Measurements from ENCODE around the gene PTPRM.

The PTPRM gene

GRCh38 chr18:7668392-7668791 is 101.3 kb downstream of the PTPRM start:
- DNase-seq (ENCODE audit: low spot score), result no peak

DNA sequence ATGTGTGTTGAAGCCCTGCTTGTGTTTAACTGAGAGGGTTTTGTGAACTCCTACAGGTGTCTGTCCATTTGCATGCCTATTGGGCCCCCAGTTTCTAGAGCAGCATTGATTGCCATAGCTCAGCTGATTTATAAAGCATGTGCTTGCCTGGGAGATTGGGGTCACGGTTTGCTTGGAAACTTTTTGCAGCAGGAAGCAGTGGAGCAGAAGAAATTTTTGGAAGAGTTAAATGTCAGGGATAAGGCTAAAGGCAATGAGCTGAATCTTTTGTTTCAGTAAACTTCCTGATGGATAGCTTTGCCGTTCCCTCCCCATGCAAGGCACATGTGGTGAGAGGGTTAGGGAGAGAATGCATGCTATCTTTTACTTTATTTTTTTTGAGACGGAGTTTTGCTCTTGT is 102.2 kb downstream of the PTPRM start:
- no peak for DNase-seq (ENCODE audit: low spot score)

GRCh38 chr18:7671105-7671504 is 104.0 kb downstream of the PTPRM start:
- no peak for DNase-seq (ENCODE audit: low spot score)

DNA sequence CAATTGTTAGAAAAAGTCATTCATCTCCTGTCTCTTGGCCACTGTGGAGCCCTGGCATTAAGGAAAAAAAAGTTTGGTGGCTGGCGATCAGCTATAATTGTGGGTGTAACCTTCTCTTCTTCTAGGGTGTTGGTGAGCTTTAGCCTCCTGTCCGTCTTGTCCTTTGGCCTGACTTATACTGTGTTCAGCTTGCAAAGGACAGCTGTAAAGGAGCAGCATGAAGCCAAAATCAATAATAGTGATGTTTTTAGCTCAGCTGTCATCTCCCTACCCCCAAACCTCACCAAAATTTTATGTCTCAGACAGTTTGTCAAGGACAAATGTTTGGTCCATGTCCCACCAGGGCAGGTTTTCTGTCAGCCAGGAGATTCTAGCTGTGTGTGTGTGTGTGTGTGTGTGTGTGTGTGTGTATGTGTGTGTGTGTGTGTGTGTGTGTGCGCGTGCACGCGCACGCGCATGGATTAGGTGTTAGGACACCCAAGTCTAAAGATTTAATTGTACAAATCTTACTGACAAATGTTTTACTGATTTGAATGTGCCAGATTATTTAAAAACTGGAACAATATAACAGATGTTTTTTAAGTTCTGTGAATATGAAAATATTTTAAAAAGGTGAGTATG is 109.2 kb downstream of the PTPRM start:
- DNase-seq (ENCODE audit: low spot score), result no peak

- DNase-seq (ENCODE audit: low spot score), result no peak
These were observed 109.9 kb downstream of the PTPRM start for GRCh38 chr18:7677001-7677400.

- no peak for DNase-seq (ENCODE audit: low spot score)
These were observed 110.3 kb downstream of the PTPRM start for GRCh38 chr18:7677424-7677823.

GRCh38 chr18:7678389-7678788 is 111.3 kb downstream of the PTPRM start:
- no peak for DNase-seq (ENCODE audit: low spot score)

- DNase-seq (ENCODE audit: low spot score), result no peak
These were observed 111.7 kb downstream of the PTPRM start for GRCh38 chr18:7678801-7679200.

DNA sequence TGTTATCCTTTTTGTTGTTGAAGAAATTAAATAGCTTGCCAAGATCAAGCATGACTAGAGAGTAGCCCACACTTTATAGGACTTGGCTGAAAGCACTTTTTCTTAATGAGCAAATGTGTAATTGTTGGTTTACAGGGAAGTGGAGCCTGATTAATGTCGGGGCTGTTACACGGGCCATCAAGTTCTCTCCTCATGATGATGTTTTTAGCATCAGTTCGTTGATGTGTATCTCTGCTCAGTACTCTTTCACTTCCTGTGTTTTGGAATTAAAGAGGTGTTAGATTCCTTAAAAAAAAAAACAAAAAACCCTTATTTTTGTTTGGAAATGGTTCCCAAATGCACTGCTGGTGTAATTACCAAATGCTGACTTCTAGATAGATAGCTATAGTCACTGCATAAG is 114.2 kb downstream of the PTPRM start:
- DNase-seq (ENCODE audit: low spot score), result no peak

- DNase-seq (ENCODE audit: low spot score), result no peak
These were observed 115.2 kb downstream of the PTPRM start for GRCh38 chr18:7682321-7682720.

DNA sequence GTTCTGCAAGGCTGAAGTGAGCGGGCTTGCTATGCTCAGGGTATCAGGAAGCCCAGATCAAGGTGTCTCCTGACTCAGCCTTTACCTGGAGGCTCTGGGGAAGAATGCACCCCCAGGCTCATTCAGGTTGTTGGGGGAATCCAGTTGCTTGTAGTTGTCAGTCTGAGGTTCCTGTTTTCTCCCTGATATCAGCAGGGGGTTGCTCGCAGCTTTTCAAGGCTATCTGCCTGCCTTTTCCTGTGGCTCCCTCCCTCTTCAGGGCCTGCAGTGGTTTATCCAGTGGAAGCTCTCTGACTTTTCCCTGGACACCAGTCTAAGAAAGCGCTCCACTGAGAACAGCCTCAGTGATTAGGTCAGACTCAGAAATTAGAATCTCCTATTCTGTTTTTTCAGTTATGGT is 116.6 kb downstream of the PTPRM start:
- no peak for DNase-seq (ENCODE audit: low spot score)

GRCh38 chr18:7684357-7684756 is 117.2 kb downstream of the PTPRM start:
- DNase-seq (ENCODE audit: low spot score), result no peak

GRCh38 chr18:7684966-7685365 is 117.8 kb downstream of the PTPRM start:
- no peak for DNase-seq (ENCODE audit: low spot score)

DNA sequence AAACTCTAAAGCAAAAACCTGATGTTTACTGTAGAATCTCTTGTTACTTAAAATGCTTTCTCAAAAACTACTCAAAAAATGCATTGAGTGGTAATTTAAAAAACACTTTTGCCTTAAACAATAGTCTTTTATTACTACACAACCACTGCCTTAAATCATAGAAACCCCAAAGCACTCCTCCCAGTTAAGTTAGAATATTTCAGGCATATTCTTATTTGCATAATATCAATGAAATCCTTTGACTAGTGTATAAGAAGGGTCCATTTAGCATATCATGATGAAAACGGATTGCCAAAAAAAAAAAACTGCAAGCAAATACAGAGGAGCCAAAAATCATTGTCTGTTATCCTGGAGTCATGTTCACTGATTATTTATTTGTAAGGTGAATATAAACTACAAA is 119.2 kb downstream of the PTPRM start:
- DNase-seq (ENCODE audit: low spot score), result no peak

- no peak for DNase-seq (ENCODE audit: low spot score)
These were observed 121.5 kb downstream of the PTPRM start for GRCh38 chr18:7688580-7688979.

DNA sequence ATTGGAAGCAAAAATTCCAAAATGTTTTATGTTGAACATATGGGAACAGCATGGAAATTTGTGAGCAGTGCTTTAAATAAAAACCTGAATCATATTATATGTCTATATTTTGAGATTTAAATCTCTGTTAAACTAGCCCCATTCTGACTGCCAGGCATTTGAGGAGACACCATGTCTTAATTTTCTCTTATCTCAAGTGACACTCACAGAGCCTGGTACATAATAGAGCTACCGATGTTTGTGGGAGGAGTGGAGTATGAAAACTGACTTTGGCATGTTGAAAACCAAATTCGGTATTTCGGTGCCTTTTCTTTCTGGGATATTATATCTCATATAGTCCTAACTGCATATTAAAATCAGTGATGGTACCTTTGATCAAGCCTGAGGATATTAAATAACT is 124.1 kb downstream of the PTPRM start:
- no peak for DNase-seq (ENCODE audit: low spot score)

DNA sequence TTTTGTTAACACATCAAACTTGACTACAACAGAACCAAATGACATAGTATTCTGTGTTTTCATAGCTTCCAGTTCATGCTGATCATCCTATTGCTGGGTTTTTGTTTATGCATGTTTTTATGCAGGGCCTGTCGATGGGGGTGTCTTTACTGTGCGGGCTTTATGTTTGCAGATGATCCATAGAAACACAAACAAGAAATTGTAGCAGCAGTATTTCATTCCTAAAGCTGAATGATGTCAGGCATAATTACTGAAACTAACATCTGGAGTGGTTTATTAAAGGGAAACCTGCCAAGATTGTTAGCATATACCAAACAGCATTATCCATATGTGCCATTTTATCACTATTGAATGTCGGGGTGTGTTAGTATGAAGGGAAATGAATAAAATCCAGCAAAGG is 129.7 kb downstream of the PTPRM start:
- no peak for DNase-seq (ENCODE audit: low spot score)

DNA sequence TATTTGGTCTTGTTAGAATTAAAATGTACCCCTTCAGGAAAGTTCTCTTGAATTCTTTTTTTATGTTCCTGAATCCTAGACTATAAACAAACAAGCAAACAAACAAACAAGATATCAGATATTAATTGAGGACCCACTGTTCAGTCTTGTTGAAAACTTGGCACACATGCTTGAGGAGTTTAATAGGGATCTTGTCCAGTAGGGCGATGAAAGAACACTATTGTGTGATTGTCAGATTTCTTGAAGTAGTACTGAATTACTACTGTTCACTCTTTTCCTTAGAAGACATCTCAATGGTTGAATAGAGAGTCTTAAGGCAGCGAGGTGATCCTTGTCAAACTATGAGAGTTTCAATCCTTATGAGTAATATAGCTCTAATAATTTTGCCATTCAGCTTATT is 130.2 kb downstream of the PTPRM start:
- DNase-seq (ENCODE audit: low spot score), result no peak

- no peak for DNase-seq (ENCODE audit: low spot score)
These were observed 144.4 kb downstream of the PTPRM start for GRCh38 chr18:7711495-7711894.

DNA sequence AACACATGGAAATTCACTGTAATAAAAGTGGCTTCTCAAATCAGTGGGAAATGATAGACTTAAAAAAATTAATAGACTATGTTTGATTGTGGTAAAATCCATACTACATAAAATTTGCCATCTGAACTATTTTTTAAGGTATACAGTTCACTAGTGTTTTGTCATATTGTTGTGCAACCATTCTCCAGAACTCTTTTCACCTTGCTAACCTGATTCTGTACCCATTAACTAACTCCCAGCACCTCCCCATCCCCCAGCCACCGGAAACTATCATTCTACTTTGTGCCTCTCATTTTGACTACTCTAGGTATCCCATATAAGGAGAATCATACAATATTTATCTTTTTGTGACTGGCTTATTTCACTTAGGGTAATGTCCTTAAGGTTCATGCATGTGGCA is 153.3 kb downstream of the PTPRM start:
- DNase-seq (ENCODE audit: low spot score), result no peak

GRCh38 chr18:7721532-7721931 is 154.4 kb downstream of the PTPRM start:
- DNase-seq (ENCODE audit: low spot score), result no peak

- DNase-seq (ENCODE audit: low spot score), result no peak
These were observed 155.8 kb downstream of the PTPRM start for GRCh38 chr18:7722955-7723354.

DNA sequence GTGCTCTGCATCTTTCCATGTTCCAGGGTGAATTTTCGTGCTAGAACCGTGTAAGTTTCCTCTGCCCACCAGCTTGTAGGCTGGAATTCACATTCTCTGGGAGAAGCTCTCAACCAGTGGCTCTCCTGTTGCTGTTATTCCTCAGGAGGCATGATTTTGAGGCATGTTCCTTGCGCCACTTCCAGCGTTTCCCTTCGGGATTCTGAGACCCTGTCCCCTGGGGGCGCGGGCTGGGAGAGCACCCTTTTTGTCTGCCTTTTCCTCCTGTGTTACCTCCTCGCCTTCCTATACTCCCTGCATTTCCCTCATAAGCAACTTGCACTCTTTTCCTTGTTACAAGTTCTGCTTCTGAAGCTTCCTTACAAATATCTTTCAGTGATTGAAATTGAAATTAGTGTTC is 156.4 kb downstream of the PTPRM start:
- DNase-seq (ENCODE audit: low spot score), result no peak

DNA sequence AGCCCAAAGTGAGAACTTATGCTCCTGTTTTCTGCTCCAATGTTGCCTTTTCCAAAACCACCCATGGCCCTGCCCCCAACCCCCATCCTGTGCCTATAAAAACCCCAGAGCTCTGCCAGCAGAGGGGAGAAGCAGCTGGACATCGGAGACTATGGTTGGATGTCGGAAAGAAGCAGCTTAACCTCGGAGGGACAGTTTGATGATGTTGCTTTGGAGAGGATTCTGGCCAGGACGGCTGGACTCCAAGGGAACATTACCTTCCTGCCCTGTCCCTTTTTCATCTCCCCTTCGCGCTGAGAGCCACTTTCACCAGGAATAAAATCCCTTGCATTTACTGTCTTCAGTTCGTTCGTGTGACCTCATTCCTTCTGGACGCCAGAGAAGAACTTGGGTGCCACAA is 158.4 kb downstream of the PTPRM start:
- DNase-seq (ENCODE audit: low spot score), result no peak

DNA sequence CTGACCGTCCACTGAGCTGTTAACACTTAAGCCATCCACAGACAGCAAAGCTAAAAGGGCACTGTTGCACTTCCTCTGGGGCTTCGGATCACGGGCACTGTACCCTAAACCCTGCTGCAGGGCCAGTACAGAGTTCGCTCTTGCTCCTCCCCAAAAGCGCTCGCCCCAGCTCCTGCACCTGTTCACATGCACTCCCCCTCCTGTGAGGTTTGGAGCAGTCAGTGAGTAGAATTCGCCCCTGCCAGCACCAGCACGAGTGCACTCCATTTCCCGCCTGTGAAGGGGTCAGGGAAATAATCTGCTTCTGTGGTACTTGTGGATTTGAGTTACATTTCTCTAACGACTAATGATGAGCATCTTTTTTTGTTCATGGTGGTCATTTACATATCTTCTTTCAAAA is 158.8 kb downstream of the PTPRM start:
- DNase-seq (ENCODE audit: low spot score), result no peak

Measured in CD4-positive, alpha-beta T cell treated with Interleukin-6 at 100 ng/mL for 8 hours (primary cell).